Body of pancreas (tissue), 4 donors: ENCODE data around the gene HNRNPR.

Experiments
- POLR2A ChIP-seq, 3 donors: fragments of 450-650 bp; IDR thresholded peaks; one replicate each; pipeline ENCODE4 v1.6.1; 2016; ENCODE audit warnings: antibody characterized with exemption in 3 of 3, mild to moderate bottlenecking in 2 of 3
- TF ChIP-seq, protein P1 (sequence below), 7 experiments: fragments of 450-650 bp in 4 of 7; fragments of 200-600 bp in 3 of 7; sonication (generic) in 3 of 7; IDR thresholded peaks; one replicate each; pipeline ENCODE4 v1.5.1; 2016 to 2019; ENCODE audit warnings: antibody characterized with exemption in 7 of 7

DNA sequence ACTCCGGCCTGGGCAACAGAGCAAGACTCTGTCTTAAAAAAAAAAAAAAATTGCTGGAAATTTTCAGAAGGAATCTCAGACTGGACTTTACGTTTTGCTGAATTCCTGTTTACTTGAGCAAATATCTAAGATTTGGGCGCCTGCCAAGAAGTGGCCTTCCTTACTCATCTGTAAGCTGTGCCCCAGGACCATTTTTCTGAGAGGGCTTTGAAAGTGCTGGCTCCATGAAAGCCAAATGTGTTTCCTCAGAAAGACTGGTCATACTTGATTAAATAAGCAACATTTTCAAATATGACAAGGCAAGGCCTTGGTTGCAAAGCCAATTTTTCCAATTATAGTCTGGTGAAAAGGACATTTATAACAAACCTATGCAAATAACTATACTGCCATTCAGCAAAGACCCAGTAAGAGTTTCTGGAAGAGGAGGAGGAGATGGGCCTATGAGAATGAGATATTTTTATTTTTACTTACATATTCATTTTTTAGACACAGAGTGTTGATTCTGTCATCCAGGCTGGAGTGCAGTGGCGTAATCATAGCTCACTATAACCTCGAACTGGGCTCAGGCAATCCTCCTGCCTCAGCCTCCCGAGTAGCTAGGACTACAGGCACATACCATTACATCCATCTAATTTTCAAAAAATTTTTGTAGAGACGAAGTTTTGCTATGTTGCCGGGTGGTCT lies 70.5 kb downstream of the HNRNPR start:
- TF ChIP-seq, protein P1, sequence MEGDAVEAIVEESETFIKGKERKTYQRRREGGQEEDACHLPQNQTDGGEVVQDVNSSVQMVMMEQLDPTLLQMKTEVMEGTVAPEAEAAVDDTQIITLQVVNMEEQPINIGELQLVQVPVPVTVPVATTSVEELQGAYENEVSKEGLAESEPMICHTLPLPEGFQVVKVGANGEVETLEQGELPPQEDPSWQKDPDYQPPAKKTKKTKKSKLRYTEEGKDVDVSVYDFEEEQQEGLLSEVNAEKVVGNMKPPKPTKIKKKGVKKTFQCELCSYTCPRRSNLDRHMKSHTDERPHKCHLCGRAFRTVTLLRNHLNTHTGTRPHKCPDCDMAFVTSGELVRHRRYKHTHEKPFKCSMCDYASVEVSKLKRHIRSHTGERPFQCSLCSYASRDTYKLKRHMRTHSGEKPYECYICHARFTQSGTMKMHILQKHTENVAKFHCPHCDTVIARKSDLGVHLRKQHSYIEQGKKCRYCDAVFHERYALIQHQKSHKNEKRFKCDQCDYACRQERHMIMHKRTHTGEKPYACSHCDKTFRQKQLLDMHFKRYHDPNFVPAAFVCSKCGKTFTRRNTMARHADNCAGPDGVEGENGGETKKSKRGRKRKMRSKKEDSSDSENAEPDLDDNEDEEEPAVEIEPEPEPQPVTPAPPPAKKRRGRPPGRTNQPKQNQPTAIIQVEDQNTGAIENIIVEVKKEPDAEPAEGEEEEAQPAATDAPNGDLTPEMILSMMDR (IDR thresholded peaks at IDR 0.05): no peak
- no peak for TF ChIP-seq POLR2A (IDR thresholded peaks at IDR 0.05)
